ACHN (cell line): ENCODE measurements around the gene SPAG5.
"Not testable (repeated sequence)": the region's sequence is repeated elsewhere in the genome, so short reads cannot be mapped to it uniquely, and the experiment has no call there.

ENCODE experiments used
- DNase-seq: peaks from one replicate; pipeline ENCODE4 v3.0.0-alpha.2; 2015
- in situ Hi-C: cut with HindIII; loops from 2 replicates; pipeline ENCODE4 v1.10.0; 2017; ENCODE audit warnings: low sequenced_read_pairs, low pct_ligation_motif_present, low pct_unique_long_range_greater_than_20kb

The SPAG5 gene

DNA sequence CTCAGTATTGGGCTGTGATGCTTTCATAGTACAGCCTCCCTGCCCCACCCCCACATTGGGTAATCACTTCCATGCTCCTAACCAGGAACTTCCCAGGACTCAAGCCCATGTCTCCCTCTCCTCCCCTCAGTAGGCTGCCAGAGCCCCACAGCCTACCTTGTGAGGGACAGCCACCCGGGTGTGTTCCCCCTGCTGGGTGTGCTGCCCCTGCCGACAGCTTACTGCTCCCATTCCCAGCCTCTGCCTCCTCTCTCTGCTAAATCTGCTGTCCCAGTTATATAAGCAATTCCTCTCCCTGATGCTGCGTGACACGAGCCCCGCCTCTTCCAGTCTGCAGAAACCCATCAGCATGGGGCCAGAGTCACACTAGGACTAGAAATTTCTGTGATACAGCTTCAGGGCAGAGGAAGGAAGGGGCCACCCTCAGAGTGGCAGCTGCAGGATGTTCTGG is 15.1 kb upstream of the SPAG5 start, which contains the start of gene RSKR:
RSKR (minus strand) TSS at position 255 of the 451 bp plus-strand sequence; CDS start at position 231, 24 bp downstream.
- in situ Hi-C loops = no loop called here
- no peak for DNase-seq

DNA sequence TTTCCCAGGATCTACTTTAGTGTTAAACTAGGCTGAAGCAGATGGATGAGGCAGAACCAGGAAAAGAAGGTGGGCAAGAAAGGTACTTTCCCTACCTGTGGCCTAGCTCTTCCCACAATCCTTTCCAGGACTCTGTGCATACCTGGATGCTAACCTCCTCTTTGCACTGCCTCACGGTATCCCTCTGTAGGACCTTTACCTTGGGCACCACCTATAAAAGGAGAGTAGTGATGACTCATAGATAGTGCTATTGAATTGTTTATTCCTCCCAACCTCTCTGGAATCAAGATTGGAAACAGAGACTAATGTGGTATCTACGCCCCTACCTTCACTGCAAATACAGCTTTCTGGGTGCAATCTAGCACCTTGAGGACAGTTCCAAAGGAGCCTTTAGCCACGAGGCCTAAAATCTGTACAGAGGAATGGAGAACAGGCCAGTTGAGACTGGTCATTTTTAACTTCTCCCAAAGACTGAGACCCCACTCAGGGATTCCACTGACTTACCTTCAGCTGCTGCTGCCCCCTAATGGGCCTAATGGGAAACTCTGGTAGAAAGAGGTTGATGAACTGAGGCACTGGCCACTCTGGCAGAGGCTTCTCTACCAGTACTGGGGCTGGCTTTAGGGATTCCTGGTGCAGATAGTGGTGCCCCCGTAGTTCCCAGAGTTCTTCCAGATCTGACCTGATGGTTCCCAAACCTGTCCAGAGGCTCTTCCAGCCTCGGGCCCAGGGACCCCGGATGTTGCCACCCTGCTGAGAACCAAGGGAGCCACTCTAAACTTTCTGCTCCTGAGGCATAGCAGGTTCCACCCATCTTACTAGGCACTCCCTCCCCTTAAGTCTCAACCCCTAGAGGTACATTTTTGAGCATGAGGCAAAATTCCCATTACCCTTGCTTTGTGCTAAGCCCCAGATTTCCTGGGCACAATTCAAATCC is 14.4 kb upstream of the SPAG5 start:
- peak; percentile 54 for DNase-seq
- in situ Hi-C loops = no loop called here

GRCh38 chr17:28612531-28612930 is 13.7 kb upstream of the SPAG5 start:
- in situ Hi-C loops = no loop called here
- no peak for DNase-seq

DNA sequence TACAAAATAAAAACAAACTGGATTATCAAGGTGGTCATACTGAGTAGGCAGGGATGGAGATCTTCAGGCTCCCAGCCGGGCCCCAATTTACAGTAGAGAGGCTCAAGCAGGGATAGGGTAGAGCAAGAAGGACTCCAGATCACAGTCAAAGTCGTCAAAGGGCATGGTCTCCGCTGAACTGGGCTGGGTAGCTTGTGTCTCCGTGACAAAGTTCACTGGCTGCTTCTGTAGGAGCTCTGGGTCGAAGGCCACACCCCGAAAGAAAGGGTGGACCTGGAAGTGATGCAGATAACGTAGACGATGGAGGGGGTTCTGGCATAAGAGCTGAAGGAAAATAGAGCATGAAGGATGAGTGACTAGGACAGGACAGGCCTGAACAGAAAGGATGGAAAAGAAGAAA is 11.6 kb upstream of the SPAG5 start:
- no peak for DNase-seq
- in situ Hi-C loops = no loop called here

GRCh38 chr17:28604031-28604430 is 5.2 kb upstream of the SPAG5 start:
- DNase-seq, in situ Hi-C loops: not testable (repeated sequence)

- in situ Hi-C loops = no loop called here
- DNase-seq = peak; percentile 87
Observed at GRCh38 chr17:28599311-28600184, 723 bp upstream of the SPAG5 start.

GRCh38 chr17:28598389-28598788 is 436 bp downstream of the SPAG5 start:
- DNase-seq = no peak
- in situ Hi-C loops = no loop called here

DNA sequence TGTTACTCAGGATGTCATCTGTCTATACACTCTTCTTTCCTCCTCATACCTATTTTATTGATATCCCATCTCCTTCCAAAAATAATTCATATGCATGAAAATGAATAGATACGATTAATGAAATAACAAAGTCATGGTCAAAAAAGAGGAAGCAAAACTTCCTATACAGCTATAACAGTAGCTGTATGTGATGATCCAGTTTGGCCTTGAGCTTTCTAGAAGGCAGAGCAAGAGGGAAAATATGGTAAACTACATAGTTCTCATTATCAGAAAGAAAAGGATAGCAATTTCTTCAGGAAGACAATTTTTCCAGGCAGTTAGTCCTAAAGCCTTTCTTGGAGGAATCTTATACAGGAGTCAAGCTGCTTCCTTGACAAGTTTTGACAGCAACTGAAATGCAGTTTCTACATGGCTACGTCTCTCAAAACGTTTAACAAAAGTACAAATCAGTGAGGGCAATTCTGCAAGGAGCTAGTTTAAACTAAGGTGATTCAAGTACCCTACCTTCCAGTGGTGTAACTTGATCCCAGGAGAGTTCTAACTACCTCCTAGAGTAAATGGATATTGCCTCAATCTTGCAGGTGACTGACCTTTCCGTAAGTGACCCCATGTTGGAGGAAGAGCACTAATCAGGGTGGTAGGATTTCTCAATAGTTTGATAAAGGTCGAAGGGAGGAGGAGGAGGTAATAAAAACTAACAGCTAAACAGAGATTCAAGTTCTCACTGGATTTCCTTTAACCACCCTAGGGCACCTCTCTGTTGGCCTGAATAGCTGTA is 1.0 kb downstream of the SPAG5 start:
- in situ Hi-C loops = no loop called here
- no peak for DNase-seq

DNA sequence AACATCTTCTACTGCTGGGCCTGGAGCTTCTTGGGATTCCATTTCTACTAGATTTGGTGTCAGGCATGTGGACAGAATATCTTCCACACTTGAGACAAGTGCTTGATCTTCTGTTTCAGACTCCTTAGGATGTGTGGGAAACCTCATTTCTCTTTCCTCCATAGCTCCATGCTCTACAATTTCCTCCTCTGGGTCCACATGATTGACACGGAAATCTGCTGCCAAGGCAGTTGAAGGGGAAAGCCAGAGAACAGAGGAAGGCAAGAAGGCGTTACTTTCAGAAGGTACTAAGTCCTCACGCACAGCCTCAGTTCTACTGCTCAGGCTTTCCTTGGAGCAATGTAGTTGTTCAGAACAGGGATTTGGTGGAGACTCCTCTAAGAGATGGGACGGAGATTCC is 6.6 kb downstream of the SPAG5 start:
- DNase-seq = no peak
- in situ Hi-C loops = no loop called here

GRCh38 chr17:28585851-28586250 is 13.0 kb downstream of the SPAG5 start:
- in situ Hi-C loops = no loop called here

DNA sequence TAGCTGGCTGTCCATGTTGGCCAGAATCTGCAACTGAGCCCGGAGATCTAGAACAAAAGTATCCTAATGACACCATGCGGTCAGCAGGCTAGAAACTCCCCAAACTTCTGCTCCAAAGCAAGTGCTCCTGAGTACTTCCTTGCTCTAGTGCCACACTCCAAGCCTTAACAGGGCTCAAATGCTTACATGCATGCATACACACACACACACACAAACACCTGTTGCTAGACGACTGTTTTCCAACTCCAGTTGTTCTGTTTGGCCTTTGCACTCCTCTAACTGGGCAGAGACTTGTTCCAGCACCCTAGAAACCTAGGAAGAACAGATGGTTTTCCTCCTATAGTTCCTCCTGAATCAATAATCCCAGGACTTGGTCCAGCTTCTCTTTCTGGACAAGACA is 14.4 kb downstream of the SPAG5 start:
- no peak for DNase-seq
- in situ Hi-C loops = no loop called here

More at GRCh38 chr17:28585851-28586250, 13.0 kb downstream of the SPAG5 start:
- DNase-seq = no peak

GRCh38 chr17:28582513-28582912 is 16.3 kb downstream of the SPAG5 start:
- in situ Hi-C loops = no loop called here
- no peak for DNase-seq

GRCh38 chr17:28580959-28581358 is 17.9 kb downstream of the SPAG5 start:
- no peak for DNase-seq

GRCh38 chr17:28579526-28579925 is 19.3 kb downstream of the SPAG5 start:
- in situ Hi-C loops = no loop called here
- DNase-seq = no peak

More at GRCh38 chr17:28580959-28581358, 17.9 kb downstream of the SPAG5 start:
- in situ Hi-C loops = no loop called here

- in situ Hi-C loops = no loop called here
- DNase-seq = no peak
Observed at GRCh38 chr17:28578246-28579195, 20.3 kb downstream of the SPAG5 start.

GRCh38 chr17:28577466-28577824 is 21.4 kb downstream of the SPAG5 start:
- DNase-seq = no peak
- in situ Hi-C loops = no loop called here

GRCh38 chr17:28576758-28577465 is 21.9 kb downstream of the SPAG5 start, which contains the start of gene ALDOC:
ALDOC (minus strand) TSS chr17:28576895; CDS start chr17:28575532, 1,363 bp downstream.
- in situ Hi-C loops = no loop called here
- DNase-seq = peak; percentile 46
